DND-41 (cell line): ENCODE measurements around the gene KLF3.

ENCODE experiments used
- CTCF ChIP-seq: IDR thresholded peaks from 2 replicates; pipeline ENCODE4 v1.5.1; 2012; ENCODE audit warnings: borderline replicate concordance, low read length, moderate library complexity, mild to moderate bottlenecking; ENCODE audit not compliant: poor library complexity, severe bottlenecking; ENCODE audit errors: extremely low read depth
- EZH2 ChIP-seq: IDR thresholded peaks from 3 replicates; pipeline ENCODE4 v1.6.1; 2012; ENCODE audit warnings: borderline replicate concordance, low read depth, mild to moderate bottlenecking, moderate library complexity, low read length, inconsistent platforms; ENCODE audit not compliant: severe bottlenecking

DNA sequence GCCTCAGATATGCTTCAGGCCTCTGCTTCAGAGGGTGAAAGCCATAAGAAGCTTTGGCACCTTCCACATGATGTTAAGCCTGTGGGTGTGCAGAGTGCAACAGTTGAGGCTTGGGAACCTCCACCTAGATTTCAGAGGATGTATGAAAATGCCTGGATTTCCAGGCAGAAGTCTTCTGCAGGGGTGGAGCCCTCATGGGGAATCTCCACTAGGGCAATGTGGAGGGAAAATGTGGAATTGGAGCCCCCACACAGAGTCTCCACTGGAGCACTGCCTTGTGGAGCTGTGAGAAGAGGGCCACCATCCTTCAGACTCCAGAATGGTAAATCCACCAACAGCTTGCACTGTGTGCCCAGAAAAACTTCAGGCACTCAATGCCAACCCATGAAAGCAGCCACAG, 83.6 kb downstream of the KLF3 start:
- TF ChIP-seq CTCF (no peak), EZH2 (no peak)
